A549 treated with RU486 at 1 μM for 4 hours (cell line): Measurements from ENCODE around the gene SEMG1. TPM values are rescaled to one million over a fixed set of nuclear protein-coding genes. Genes with fewer than 3 reads are reported as not detected.

ENCODE experiments used
- total RNA-seq: library from RNA; stranded (reverse); fragments of 200-300 nt; extraction: Qiagen RNA extraction; gene quantifications from 5 replicates; pipeline ENCODE4 v1.2.3, GENCODE V29; 2022; ENCODE audit warnings: low read depth

Gene SEMG1, protein sequence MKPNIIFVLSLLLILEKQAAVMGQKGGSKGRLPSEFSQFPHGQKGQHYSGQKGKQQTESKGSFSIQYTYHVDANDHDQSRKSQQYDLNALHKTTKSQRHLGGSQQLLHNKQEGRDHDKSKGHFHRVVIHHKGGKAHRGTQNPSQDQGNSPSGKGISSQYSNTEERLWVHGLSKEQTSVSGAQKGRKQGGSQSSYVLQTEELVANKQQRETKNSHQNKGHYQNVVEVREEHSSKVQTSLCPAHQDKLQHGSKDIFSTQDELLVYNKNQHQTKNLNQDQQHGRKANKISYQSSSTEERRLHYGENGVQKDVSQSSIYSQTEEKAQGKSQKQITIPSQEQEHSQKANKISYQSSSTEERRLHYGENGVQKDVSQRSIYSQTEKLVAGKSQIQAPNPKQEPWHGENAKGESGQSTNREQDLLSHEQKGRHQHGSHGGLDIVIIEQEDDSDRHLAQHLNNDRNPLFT
- not detected in 5 replicates for total RNA-seq

DNA sequence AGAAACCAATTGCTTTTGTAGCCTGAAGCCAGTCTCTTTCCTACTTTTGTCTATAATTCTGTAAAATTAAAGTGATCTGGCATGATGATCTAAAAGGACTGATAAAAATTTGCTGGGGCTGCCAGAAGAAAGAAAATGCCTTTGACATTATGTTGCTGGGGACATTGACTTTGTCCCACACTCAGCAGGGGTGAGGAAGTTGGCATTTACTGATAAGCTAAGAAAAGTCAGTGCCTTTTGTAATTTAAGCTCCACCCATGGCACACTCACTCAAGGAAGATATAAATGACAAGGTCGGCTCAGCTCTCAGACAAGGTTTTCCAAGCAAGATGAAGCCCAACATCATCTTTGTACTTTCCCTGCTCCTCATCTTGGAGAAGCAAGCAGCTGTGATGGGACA is at the start of gene SEMG1:
SEMG1 (plus strand) TSS at position 309 of the 400 bp plus-strand sequence; CDS start at position 330, 21 bp downstream.

DNA sequence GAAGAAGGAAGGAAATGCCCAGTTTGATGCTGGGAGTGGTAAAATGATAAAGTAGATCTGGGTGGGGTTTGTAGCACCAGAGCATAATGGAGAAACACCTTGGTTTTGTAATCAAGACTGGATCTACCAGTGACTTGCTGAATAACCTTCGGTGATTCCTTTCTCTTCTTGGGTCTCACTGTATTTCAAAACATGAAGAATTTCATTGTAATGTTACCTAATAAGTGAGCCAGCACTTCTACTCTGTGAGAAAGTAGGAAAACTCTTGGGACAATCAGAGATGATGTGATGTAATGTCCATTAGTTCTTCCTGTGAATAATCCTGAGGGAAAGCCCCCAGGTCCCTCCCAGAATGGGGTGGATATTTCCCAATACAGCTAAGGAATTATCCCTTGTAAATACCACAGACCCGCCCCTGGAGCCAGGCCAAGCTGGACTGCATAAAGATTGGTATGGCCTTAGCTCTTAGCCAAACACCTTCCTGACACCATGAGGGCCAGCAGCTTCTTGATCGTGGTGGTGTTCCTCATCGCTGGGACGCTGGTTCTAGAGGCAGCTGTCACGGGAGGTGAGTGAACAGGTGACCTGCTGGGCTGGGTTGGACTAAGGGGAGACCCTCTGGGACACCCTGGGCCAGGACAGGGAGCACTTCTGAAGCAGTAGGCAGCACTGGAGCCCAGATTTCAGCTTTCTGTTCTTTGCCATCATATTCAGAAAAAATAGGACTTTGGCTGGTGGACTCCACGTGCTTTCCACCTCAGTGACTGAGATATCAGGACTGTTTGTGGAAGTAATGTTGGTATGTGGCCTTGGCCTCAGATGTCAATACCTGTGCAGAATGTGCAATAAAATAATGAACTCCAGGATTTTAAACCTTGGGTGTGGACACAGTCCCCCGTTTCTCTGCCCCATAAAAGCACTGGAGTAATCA is 32.1 kb upstream of the SEMG1 start, which contains the start of gene PI3:
PI3 (plus strand) TSS at position 469 of the 931 bp plus-strand sequence; CDS start at position 490, 21 bp downstream.

DNA sequence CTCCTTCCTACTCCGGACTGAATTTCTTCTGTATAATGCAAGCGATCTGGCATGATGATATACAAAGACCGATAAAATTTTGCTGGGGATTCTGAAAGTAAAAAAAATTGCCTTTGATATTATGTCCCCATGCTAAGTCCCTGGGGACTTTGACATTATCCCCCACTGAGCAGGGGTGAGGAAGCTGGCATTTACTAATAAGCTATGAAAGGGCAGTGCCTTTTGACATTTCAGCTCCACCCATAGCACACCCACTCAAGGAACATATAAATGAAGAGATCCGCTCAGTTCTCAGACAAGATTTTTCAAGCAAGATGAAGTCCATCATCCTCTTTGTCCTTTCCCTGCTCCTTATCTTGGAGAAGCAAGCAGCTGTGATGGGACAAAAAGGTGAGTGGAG is 14.2 kb downstream of the SEMG1 start, which contains the start of gene SEMG2:
SEMG2 (plus strand) TSS at position 298 of the 400 bp plus-strand sequence; CDS start at position 315, 17 bp downstream.

DNA sequence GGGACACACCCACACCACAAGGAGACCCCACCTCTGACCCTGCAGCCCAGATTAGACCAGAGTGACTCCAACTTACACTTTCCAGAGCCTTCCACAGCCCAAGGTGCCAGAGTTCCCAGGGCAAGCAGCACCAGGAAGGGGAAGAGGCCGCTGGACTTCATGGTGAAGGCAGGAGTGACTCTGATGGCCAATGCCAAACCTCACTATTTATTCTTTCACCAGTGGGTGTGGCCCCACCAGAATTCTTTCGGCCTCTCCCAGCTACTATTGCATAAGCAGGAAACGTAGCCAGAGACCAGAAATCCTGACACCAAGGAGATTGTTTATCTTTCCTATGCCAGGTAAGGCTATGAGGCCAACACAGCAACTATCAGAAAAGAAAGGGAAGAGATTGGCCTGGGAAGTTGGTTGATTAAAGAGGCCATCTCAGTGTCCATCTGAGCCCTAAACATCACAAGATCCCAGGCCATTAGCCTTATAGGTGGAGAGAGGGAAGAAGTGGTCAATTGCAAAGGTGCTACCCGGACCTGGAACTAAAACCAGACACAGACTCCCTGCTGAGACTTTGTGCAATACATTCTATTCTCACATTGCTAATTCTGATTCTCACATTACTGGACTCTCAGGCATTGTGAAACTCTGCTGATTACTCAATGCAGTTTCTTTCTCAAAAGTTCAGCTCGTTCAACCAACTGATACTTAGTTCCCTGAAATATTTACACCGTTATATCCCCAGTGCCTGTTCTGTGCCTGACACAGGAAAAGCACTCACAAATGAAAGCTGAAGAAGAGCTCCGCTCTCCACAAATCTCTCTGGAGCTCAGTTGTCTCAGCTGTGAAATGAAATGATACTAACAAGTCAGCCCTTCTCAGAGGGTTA is 47.8 kb downstream of the SEMG1 start, which contains the start of gene SLPI:
SLPI (minus strand) TSS at position 182 of the 880 bp plus-strand sequence; CDS start at position 161, 21 bp downstream.

Other genes starting within 250 kb of the SEMG1 start
- 40.7 to 48.2 TPM (median 41.1 TPM) in 5 replicates for gene TOMM34, start 246.6 kb upstream of the SEMG1 start, total RNA-seq
- gene STK4, start 240.5 kb upstream of the SEMG1 start, total RNA-seq: 10.0 to 14.9 TPM (median 14.1 TPM) in 5 replicates
- not detected in 5 replicates for gene KCNS1, start 105.9 kb upstream of the SEMG1 start, total RNA-seq
- not detected in 5 replicates for gene WFDC5, start 91.9 kb upstream of the SEMG1 start, total RNA-seq
- gene WFDC12, start 82.6 kb upstream of the SEMG1 start, total RNA-seq: not detected in 5 replicates
- 2.2 to 3.6 TPM (median 3.5 TPM) in 5 replicates for gene PI3, start 32.1 kb upstream of the SEMG1 start, total RNA-seq
- gene SEMG2, start 14.3 kb downstream of the SEMG1 start, total RNA-seq: not detected in 5 replicates
- 8.9 to 16.3 TPM (median 11.7 TPM) in 5 replicates for gene SLPI, start 47.5 kb downstream of the SEMG1 start, total RNA-seq
- gene RBPJL, start 99.8 kb downstream of the SEMG1 start, total RNA-seq: not detected in 5 replicates
- gene MATN4, start 101.3 kb downstream of the SEMG1 start, total RNA-seq: 0.06 to 0.14 TPM (median 0.12 TPM) in 4 of 5 replicates, not detected in the other
- 119 to 141 TPM (median 134 TPM) in 5 replicates for gene SDC4, start 141.4 kb downstream of the SEMG1 start, total RNA-seq
- 29.1 to 31.6 TPM (median 30.4 TPM) in 5 replicates for gene SYS1, start 156.1 kb downstream of the SEMG1 start, total RNA-seq
- not detected in 5 replicates for gene TP53TG5, start 171.3 kb downstream of the SEMG1 start, total RNA-seq
- gene DBNDD2, start 201.3 kb downstream of the SEMG1 start, total RNA-seq: 23.3 to 31.4 TPM (median 26.8 TPM) in 5 replicates
- gene PIGT, start 209.1 kb downstream of the SEMG1 start, total RNA-seq: 86.2 to 103 TPM (median 99.3 TPM) in 5 replicates